ENCODE results near the gene RBM43.

The RBM43 gene

GRCh38 chr2:151240433-151240832 lies 21.2 kb downstream of the RBM43 start (continued):
- TF ChIP-seq KLF9 (tag by site-specific recombination; IDR thresholded peaks at IDR 0.05; ENCODE audit: low read depth) (no peak), ZNF169 (tag by site-specific recombination; IDR thresholded peaks at IDR 0.05) (no peak), ZNF623 (tag by site-specific recombination; IDR thresholded peaks at IDR 0.05) (no peak), MZF1 (tag by site-specific recombination; IDR thresholded peaks at IDR 0.05; ENCODE audit: borderline replicate concordance) (no peak), ZNF747 (tag by site-specific recombination; IDR thresholded peaks at IDR 0.05) (no peak), ZNF660 (tag by site-specific recombination; IDR thresholded peaks at IDR 0.05) (no peak)

GRCh38 chr2:151239624-151240023 lies 22.0 kb downstream of the RBM43 start:
- no peak overlapping the region for H3K4me3 ChIP-seq (ENCODE audit: low read depth, low read length)
- peaks cover 3% of the 10 kb centered on the region; the same call in 1 of the 2 replicates for H3K4me1 ChIP-seq (ENCODE audit: control insufficient read depth, insufficient read depth, low read length)
- POLR2A ChIA-PET, result no interaction called here
- H3K9me3 ChIP-seq (ENCODE audit: control insufficient read depth, insufficient read depth, low read depth, low read length), result no peaks in the 10 kb centered on the region
- CTCF ChIA-PET, result interaction anchor here (0.6 to 4.1 kb wide), 37 partner anchors 9 to 1666 kb away, joined by 3 to 42 read pairs (median 4); no protein-coding TSS in a partner anchor
- H3K36me3 ChIP-seq (ENCODE audit: control insufficient read depth in 2 of 2, insufficient read depth in 1 of 2, low read length in 2 of 2), result no peaks in the 10 kb centered on the region
- no peak for TF ChIP-seq ZNF670 (tag by site-specific recombination; IDR thresholded peaks at IDR 0.05; ENCODE audit: low read depth)
- H3K27ac ChIP-seq (ENCODE audit: extremely low read depth, low read depth, low read length), result no peak overlapping the region

DNA sequence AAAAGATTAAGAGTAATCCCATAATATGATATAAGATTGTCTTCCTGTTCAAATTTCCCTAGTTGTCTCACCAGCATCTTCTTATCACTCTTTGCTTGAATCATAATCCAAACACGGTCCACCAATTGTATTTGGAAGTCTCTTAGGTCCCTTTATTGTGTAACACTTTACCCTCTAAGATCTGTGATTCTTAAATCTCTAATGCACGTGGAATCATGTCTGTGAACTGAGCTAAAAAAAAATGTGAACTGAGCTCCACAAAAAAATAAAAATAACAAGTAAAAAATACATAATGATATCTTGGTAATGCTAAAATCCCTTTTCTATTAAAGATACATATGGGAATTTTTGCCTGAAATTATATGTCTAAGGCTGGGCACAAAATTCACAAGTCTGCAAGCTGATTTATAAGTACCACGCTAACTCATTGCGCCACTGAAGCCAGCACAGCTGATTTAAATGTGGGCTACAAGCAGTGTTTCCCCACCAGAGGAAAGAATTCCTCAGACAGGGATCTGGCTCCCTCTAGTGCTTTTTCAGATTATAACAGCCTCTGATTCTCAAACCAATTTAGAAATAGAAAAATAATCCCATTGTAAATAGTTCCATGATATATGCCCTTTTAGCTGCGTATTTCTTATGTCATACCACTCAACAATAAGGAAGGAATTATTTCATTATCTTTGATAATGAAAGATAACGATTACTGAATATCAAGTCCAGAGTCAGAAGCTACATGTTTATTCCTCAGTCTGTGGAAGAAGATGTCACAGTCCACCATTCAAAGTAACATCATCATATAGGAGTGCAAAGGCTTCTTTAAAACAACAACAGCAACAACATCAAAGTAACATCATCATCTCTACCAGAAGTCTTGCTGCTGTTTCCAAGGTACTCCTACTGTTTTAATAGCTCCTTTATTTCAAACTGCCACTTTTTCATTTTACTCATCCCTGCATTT lies 22.9 kb downstream of the RBM43 start:
- POLR2A ChIA-PET, result no interaction called here
- CTCF ChIA-PET, result interaction anchor here (0.6 to 4.1 kb wide), 59 partner anchors 9 to 1749 kb away, joined by 3 to 42 read pairs (median 3); no protein-coding TSS in a partner anchor
- Histone ChIP-seq H3K4me1 (ENCODE audit: control insufficient read depth, insufficient read depth, low read length) (peaks cover 3% of the 10 kb centered on the region; the same call in 1 of the 2 replicates), H3K4me3 (ENCODE audit: low read depth, low read length) (no peak overlapping the region), H3K9me3 (ENCODE audit: control insufficient read depth, insufficient read depth, low read depth, low read length) (no peaks in the 10 kb centered on the region), H3K27ac (ENCODE audit: extremely low read depth, low read depth, low read length) (no peak overlapping the region), H3K36me3 (ENCODE audit: control insufficient read depth in 2 of 2, insufficient read depth in 1 of 2, low read length in 2 of 2) (no peaks in the 10 kb centered on the region)
- TF ChIP-seq SP7 (tag by site-specific recombination; IDR thresholded peaks at IDR 0.05) (no peak), ZNF175 (tag by site-specific recombination; IDR thresholded peaks at IDR 0.05) (no peak), ZSCAN16 (tag by site-specific recombination; IDR thresholded peaks at IDR 0.05) (peak; percentile 66; the same call in 1 of the 2 replicates), OVOL3 (tag by site-specific recombination; IDR thresholded peaks at IDR 0.05) (no peak), ZNF146 (tag by site-specific recombination; IDR thresholded peaks at IDR 0.05) (no peak), ZNF426 (tag by site-specific recombination; IDR thresholded peaks at IDR 0.05) (no peak), GFI1B (tag by site-specific recombination; IDR thresholded peaks at IDR 0.05) (no peak), ZBTB17 (tag by site-specific recombination; IDR thresholded peaks at IDR 0.05) (peak; percentile 36; the same call in 1 of the 2 replicates), ZBTB8A (tag by site-specific recombination; IDR thresholded peaks at IDR 0.05) (no peak), ZNF488 (tag by site-specific recombination; IDR thresholded peaks at IDR 0.05) (no peak), ZFP3 (tag by site-specific recombination; IDR thresholded peaks at IDR 0.05; ENCODE audit: low read depth) (no peak), ZNF560 (tag by site-specific recombination; IDR thresholded peaks at IDR 0.05; ENCODE audit: borderline replicate concordance) (no peak), ZNF658 (tag by site-specific recombination; IDR thresholded peaks at IDR 0.05) (no peak), PRDM1 (tag by site-specific recombination; IDR thresholded peaks at IDR 0.05) (no peak), ZNF394 (tag by site-specific recombination; IDR thresholded peaks at IDR 0.05; ENCODE audit: borderline replicate concordance) (no peak), ZNF121 (tag by site-specific recombination; IDR thresholded peaks at IDR 0.05) (no peak), ZSCAN5A (tag by site-specific recombination; IDR thresholded peaks at IDR 0.05) (no peak), ZNF529 (tag by site-specific recombination; IDR thresholded peaks at IDR 0.05; ENCODE audit: insufficient replicate concordance) (no peak), ZNF223 (tag by site-specific recombination; IDR thresholded peaks at IDR 0.05) (no peak), WT1 (tag by site-specific recombination; IDR thresholded peaks at IDR 0.05) (no peak), ZNF701 (tag by site-specific recombination; IDR thresholded peaks at IDR 0.05) (no peak), ZNF777 (tag by site-specific recombination; IDR thresholded peaks at IDR 0.05; ENCODE audit: borderline replicate concordance) (no peak), ZNF416 (tag by site-specific recombination; IDR thresholded peaks at IDR 0.05) (no peak)
- TF ChIP-seq, protein P1, sequence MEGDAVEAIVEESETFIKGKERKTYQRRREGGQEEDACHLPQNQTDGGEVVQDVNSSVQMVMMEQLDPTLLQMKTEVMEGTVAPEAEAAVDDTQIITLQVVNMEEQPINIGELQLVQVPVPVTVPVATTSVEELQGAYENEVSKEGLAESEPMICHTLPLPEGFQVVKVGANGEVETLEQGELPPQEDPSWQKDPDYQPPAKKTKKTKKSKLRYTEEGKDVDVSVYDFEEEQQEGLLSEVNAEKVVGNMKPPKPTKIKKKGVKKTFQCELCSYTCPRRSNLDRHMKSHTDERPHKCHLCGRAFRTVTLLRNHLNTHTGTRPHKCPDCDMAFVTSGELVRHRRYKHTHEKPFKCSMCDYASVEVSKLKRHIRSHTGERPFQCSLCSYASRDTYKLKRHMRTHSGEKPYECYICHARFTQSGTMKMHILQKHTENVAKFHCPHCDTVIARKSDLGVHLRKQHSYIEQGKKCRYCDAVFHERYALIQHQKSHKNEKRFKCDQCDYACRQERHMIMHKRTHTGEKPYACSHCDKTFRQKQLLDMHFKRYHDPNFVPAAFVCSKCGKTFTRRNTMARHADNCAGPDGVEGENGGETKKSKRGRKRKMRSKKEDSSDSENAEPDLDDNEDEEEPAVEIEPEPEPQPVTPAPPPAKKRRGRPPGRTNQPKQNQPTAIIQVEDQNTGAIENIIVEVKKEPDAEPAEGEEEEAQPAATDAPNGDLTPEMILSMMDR (tag by site-specific recombination; IDR thresholded peaks at IDR 0.05), result peak; percentile 58; the same call in 1 of the 2 replicates

Measured in HEK293 (cell line).